Activated CD4-positive, alpha-beta T cell treated with anti-CD3 and anti-CD28 coated beads, Interleukin-2, amount 50 U/mL, for 48 hours (primary cell): Measurements from ENCODE around the gene ADRM1.

Source experiments
- DNase-seq, 2 experiments: peaks; one replicate each; pipeline ENCODE4 v3.0.0-alpha.2; 2020

The ADRM1 gene

DNA sequence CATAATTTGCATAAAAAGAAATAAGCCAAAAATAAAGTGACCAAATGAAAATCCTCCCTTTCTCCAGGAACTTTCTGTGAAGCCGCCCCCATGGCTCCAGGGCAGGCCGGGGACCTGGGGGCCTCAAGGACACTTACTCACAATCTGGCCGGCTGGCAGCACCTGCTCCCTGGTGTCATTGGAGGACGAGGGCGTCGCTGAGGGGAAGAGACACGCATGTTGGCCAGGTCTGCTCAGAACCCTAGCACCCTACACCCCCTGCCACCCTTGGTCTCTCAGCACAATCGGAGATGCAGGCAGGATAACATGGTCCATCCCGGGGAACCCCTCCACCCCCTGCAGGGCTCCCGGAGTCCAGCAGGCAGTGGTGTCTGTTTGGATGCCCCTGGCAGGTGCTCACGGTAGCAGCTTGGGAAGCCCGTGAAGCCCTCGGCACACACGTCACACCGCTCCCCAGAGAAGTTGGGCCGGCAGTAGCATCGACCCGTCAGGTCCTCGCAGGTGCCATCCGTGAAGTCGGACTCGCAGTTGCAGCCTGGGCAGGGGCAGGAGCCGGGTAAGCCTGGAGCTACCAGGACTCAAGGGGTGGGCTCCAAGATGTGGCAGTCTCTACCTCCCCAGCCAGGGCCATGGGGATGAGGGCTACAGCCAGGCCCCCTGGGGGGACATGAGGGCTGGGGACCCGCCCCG lies 43.0 kb downstream of the ADRM1 start:
- DNase-seq = no peak

DNA sequence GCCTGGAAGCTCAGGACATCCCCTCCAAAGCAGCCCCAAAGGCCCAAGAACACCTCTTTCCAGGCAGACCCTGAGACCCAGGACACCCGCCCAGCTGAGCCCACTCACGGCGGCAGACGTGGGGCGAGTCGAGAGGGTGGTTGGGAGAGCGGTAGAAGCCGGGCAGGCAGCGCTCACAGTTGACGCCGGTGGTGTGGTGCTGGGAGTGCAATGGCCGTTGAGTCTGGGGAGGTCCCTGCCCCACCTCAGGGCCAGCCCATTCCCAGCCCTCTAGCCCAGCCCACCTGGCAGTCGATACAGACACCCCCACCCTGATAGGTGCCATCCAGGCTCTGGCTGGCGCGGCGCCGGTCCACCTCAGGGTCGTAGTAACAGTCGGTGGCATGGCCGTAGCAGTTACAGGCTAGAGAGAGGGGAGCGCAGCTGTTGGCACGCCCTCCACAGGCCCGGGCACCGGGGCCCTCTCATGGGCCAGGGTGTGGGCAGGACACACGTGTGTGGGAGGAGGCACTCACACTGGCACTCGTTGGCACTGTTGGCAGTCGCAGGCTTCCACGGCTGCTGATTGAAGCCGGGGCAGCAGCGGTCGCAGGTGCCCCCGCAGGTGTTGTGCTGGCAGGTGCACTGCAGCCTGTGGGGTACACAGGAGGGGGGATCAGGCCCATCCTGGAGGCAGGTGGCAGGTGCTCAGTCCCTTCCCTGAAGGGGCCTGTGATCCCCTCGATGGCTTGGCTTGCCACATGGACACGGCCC lies 43.8 kb downstream of the ADRM1 start:
- DNase-seq = no peak

DNA sequence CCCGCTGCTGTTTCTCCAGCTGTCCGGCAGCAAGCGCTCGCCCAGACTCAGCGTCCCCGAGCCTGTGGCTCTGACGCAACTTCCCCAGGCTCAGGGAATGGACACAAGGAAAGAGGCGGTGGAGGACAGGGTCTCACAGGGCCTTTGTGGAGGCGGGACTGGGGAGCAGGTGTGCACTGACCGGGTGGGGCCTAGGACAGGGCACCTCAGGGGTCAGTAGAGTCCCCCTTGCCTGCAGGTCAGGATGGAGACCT lies 44.3 kb downstream of the ADRM1 start:
- DNase-seq = no peak

DNA sequence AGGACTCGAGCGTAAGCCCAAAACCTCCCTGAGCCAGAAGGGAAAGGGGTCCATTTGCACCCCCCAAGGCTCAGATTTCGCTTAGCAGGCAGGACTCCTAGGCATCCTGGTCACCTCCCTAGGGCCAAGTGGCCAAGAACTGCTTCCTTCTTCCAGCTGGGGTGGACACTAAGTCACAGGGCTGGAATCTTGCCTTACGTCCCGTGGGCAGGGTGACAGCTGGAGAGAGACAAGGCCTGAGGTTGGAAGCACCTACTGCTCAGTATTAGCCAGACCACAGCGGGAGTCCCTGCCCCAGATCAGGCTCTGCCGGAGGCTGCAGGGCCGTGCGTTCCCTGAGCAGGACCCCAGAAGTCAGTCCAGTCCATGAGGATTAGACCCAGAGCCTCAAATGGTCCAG lies 44.6 kb downstream of the ADRM1 start:
- DNase-seq = no peak

DNA sequence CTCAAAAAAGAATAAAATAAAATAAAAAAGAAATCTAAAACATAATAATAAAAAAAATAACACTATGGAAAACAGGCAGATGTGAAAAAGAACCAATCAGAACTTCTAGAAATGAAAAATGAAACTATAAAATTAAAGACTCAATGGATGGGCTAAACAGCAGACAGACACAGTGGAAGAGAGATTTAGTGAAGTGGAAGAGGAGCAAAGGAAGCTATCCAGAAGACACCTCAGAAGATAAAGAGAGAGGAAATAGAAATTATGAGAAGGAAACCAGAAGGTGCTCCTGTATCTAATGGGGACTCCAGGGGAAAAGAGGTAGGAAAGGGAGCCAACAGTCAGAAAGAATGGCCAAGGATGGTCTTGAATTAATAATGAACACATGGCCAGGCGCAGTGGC lies 45.8 kb downstream of the ADRM1 start:
- no peak for DNase-seq

DNA sequence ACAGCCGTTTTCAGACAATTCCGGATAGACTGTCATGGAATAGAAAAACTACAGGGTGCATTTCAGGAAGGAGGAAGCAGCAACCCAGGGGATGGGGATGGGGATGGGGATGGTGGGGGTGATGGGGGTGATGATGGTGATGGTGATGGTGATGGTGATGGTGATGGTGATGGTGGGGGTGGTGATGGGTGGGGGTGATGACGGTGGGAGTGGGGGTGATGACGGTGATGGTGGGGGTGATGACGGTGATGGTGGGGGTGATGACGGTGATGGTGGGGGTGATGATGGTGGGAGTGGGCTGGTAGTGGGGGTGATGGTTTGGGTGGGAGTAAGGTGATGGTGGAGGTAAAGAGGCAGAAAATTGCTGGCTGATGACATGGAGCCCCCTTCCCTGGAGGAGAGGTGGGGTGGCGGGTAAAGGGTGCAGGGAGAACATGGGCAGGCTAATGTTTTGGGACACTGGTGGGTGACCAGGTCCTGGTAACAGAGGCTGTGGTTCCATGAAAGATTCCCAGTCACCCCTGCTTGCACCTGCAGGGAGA lies 46.8 kb downstream of the ADRM1 start:
- no peak for DNase-seq

DNA sequence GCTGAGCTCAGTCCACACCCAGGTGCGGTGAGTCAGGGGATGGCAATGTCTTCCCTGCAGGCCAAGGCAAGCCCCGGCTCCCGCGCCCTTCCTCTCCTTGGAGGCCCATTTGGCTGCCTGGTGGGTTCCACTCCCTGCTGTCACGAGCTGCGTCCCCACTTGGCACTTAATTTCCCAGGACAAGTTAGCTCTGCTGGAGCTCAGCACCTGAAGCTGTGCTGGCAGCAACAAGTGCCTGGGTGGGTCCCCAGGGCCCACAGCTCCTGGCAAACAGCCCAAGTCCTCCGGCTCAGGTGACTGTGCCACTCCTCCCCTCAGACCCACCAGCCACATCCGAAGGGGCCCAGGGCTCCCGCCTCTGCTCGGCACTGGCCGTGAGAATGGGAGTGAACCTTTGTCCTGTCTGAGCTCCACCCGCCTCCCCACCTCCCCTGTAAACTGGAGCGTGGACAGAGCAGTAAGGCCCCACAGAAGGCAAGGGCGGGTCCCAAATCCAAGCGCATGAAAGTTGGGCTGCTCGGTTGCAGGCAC lies 47.4 kb downstream of the ADRM1 start:
- no peak for DNase-seq

DNA sequence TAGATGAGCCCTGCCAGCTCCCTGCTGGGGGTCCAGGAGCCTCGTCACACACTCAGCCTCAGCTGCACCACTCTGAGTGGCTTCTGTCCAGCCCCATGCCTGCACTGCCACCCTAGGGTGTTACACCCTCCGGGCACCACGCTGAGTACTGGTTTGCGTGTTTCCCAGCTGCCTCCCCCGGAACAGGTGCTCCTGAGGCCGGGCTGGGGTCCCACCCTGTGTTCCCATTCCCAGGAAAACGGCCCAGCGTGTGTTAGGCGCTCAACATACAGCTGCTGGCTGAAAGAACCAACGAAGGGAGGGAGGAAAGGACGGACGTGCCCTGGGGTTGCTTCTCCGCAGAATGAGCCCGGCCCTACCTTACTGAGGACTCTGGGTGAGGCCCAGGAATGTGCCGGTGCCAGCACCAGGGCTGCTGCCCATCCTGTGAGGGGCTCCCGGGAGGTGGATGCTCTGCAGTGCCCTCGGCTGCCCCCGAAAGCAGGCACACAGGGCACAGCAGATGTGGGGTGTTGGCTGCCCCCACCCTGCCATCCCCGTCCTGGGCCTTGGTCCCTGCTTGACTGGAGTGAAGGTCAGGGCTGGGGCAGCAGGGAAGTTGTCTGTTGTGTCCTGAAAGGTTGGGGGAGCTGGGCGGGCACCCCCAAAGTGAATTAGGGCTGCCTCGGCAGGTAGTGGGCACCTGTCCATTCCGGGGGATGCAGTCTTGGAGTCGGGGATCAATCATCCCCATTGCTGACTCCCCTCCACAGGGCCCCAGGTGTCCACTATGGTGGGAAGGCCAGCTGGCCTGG lies 48.0 kb downstream of the ADRM1 start:
- DNase-seq = no peak

DNA sequence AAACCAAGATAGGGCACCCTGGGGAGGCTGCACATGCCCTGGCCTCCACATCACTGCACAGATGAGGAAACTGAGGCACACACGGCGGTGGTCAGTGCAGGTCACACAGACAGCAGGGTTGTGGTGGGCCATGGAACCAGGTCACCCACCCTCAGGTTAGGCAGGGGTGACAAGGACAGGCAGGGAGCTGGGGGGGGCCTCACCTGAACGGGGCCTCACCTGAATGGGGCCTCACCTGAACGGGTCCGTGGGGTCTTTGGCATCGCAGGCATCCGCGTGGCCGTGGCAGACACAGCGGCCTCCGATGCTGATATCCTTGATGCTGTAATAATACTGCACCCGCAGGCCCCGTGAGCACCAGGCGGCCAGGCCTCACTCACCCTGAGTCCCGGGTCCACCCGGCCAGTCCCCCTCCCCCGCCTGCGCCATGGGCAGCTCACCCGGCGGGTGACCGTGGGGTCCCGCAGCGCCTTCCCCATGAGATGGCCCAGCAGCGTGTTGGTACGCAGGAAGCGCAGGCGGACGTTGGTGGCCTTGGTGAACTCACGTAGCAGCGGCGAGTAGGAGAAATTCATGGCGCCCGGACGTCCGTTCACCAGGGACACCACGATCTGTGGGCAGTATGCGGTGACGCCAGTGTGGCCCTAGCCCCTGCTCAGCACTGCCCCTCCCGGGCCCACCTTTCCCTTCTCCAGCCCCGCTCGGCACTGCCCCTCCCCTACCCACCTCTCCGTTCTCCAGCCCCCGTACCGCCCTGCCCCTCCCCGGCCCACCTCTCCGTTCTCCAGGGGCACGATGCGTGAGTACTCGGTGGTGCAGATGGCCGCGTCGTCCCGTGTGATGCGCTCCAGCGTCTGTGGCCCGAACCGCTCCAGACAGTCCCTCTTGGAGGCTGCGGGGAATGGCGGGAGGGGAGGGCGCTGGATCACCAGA lies 48.9 kb downstream of the ADRM1 start:
- DNase-seq = no peak

DNA sequence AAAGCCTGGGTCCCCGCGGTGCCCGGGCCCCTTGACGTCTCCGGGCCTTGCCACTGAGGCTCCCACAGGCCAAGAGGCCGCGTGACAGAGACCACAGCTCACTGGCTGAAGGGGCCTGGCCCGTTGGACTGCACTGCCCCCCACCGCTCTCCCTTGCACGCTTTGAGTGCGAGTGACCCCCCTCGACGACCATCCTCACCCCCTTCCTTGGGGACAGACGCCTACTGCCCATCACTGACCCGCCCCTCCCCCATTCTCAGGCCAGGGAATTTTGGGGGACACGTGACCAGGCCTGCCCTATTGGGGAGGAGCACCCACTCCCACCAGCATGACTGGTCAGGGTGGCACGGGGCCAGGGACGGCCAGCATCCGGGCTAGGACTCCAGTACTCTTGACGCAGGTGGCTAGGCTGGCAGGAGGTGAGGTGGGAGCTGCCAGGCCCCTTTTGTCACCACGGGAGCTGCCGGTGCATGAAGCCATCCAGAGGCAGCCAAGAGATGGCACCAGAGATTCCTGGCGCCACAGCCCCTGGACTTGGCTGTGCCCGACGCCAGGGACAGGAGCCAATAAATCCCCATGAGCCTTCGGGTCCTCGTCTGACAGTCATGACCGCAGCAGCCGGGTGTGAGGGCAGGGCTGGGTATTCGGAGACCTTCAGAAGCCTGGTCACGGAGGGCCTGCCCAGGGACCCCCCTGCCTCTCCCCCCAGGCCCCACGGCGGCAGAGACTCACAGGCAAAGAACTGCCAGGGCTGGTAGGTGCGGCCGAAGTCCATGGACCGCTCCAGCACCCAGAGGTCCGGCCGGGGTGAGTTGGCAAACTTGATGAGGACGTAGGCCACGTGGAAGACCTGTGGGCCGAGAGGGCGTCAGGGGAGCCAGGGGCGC lies 49.8 kb downstream of the ADRM1 start:
- no peak for DNase-seq

DNA sequence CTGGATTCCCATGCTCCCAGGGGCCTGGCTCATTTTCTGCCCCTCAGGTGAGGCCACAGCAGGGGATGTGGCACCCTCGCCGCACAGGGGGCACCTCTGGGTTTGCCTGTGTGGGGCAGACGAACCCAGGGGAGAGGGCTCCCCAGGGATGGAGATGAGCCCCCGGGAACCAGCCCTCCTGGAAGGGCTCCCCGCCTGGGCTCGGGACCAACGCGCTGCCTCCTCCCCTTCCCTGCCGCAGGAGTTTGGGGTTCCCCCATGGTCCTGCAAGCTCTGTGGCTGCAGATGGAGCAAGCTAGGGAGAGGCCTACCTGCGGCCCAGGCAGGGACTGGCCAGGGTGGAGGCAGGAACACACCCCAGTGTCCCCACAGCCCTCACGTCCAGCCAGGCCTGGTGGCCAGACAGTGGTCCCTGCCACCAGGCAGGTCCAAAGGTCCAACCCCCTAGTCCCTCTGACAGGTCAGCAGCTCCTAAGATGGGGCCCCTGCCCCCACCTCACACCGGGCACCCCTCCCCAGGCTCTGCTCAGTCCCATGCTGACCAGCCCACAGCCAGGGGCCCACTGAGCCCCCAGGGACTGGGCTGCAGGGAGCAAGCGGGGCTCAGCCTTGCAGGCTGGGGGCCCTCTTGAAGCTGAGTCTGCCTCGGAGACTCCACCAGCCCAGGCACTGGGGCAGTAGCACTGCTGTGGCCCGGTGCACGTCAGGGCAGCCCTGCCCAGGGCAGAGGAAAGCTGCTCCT lies 50.7 kb downstream of the ADRM1 start:
- DNase-seq = no peak

DNA sequence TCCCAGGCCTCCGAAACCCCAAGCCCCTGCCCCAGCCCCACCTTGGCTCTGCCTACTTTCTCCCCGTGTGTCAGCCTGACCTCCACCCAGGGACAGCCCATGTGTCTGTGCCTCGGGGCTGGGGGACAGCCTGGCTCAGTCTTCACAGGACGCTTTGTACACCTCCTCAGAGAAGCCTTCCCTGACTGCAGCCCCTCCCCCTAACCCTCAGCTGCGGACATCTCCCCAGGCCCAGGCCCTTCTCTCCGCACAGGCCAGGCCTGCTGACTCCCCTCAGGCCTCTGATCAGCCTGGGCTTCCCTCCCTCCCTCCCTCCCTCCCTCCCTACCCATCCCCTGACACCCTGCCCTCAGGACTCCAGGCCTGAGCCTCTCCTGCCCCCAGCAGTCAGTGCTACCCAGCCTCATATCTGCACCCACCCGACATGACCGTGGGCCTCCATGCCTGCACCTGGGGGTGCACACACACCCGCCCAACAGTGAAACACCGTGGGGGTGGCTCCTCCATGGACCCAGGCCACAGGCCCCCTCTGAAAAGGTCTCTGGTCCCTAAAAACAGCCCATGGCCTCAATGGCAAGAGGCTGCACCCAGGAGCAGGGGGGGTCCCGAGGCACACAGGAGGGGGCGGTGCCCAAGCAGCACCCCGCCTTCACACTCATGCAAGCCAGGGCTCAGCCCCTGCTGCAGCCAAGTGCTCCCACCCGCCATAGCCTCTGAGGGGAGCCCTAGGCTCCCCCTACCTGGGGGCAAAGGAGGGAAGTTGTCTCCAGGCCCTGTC lies 51.4 kb downstream of the ADRM1 start:
- no peak for DNase-seq

DNA sequence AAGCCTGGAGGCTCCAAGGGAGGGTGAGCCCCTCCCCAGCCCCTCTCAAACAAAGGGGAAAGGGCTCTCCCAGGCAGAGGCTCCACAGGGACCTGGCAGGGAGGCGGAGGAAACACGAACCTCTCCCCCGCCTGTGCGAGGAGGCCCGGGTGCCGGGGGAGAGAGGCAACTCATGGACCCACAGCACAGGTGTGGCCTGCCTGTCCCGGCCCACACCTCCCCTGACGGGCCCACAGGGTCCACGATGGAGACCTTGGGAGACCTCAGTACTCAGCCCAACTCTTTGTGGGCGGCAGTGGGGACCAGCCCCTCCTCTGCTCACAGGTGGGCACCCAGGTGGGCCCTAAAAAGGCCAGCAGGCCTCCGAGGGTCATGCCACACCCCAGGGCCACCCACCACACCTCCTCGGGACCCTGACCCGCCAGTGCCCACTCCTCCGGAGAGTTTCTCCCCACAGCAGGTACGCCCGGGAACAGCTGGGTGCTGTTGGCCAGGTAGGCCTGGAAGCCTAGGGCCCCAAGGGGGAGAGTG lies 52.1 kb downstream of the ADRM1 start:
- no peak for DNase-seq

DNA sequence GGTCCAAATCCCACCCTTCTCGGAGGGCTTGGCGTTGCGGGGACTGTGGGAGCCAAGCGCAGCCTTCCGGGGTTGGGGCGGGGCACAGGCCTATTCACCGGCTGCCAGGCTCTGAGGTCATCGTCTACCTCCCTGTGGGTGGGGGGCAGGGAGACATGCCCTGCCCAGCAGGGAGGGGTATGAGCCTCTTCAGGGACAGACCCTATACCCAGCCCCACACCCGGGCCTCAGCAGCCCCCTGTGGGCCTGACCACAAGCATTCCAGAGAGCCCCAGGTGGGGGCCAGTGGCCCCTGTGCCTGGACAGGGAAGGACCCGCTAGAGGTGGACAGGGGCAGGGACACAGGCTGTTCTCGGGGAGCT lies 52.7 kb downstream of the ADRM1 start:
- no peak for DNase-seq

DNA sequence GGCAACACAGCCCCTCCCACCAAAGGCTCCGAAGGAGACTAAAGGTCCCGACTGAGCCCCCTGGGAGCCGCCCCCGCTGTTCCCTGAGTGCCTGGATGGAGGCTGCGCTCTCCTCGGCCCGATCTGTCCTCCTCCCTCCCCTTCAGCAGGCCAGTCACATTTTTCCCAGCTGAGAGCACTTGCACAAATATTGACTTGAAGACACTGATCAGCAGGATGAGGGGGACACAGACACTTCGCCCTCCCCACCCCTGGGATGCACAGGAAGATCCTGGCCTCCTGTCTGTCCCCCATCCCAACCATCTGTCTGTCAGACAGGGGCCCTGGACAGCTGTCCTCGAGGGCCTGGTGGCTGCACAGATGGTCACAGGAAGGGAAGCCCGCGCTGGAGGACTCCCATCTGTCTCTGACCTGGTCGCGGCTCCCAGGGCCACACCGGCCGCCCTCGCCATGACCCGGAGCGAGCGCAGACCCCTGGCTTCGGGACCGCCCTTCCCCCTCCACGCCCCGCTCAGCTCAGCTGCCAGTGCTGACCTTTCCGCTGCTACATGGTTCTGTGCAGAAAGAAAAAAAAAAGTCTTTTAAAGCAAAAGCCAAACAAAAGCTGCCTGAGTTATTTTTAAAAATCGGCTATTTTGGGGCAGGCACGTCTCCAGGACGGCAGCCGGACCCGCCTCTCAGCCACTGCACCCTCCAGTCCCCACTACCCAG lies 53.2 kb downstream of the ADRM1 start:
- DNase-seq = no peak

DNA sequence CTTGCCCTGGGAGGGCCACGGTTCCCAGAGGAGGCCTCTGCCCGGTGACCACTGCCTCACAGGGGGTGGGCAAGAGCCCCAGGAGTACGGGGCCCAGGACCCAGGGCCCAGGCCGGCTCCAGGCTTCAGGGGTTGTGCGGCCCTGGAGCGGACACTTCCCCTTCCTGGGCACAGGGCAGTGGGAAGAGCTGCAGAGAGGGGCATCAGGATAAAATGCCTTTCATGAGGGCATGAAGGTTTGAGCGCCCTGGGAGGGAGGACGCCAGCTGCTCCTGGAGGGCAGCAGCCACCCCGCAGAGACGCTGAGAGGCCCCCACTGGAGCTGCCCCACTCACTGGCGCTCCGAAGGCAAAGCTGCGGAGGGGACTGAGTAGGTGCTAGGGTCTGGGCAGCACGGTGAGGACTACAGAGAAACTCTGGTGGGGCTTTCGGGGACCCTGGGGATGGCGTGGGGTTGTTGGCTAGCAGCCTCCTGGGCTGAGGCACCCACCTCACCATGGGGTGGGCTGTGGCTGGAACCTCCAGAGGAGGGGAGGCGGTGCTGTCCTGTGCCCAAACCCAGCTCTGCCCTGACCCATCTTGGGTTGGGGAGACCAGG lies 53.9 kb downstream of the ADRM1 start:
- DNase-seq = no peak

DNA sequence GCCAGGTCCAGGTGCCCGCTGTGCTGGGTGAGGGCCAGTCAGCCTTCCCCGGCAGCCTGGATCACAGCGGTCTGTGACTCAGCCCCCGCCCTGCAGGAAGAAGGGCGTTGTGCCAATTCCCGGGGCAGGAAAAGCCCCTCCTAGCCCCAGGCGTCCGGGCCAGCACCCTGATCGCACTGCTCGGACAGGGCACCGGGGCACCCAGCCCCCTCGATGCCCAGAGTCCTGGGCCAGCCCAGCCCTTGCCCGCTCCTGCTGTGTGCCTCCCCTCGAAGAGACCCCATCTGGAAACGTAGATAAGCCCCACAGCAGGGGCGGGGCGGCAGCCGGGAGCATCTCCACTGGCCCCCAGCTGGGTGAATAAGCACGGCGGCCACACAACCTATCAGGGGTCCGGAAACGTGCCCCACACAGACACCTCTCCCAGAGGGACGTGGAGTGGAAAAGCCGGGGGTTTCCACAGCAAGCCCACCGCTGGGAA lies 54.4 kb downstream of the ADRM1 start:
- no peak for DNase-seq

DNA sequence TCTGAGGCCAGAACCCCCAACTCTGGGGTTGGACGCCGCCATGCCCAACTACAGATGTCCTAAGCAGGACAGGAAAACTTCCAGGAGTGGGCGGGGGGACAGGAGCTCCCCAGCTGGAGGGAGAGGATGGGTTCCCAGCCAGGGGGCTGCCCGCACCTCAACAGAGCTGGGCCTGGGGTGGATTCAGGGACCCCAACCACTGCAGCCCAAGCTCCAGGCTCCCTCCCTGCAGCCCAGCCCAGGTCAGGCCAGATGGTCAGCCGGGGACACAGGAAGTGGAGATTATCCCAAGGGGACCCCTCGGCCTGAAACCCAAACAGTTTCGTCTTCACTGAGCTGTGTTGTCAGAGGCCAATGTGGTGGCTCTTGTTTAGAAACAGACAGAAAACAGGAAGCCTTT lies 54.9 kb downstream of the ADRM1 start:
- DNase-seq = no peak
